HepG2 (cell line): ENCODE measurements around the gene SPAG4.

Experiments used
- HDAC6 ChIP-seq: fragments of 200-600 bp; sonication (generic); IDR thresholded peaks from 2 replicates; pipeline ENCODE4 v1.7.0; 2017; ENCODE audit warnings: mild to moderate bottlenecking, antibody characterized with exemption, low read length, low read depth
- HMG20A ChIP-seq: IDR thresholded peaks from 2 replicates; pipeline ENCODE4 v1.6.1; 2016; ENCODE audit warnings: borderline replicate concordance
- POLR2A ChIP-seq, 2 experiments: IDR thresholded peaks; 2 replicates each; pipeline ENCODE4 v1.6.1; 2011; ENCODE audit warnings: low read depth in 2 of 2, low read length in 2 of 2, mild to moderate bottlenecking in 1 of 2, moderate library complexity in 1 of 2; ENCODE audit not compliant: insufficient read depth in 1 of 2
- RELA ChIP-seq: sonication (generic); formaldehyde crosslinking; IDR thresholded peaks from 2 replicates; pipeline ENCODE4 v1.4.0; 2020; ENCODE audit warnings: missing genetic modification reagents
- RXRB ChIP-seq: IDR thresholded peaks from 2 replicates; pipeline ENCODE4 v1.6.1; 2016; ENCODE audit warnings: borderline replicate concordance, missing genetic modification reagents, missing compliant biosample characterization
- TF ChIP-seq, protein P1 (sequence below): sonication (generic); formaldehyde crosslinking; conservative IDR thresholded peaks from 2 replicates; pipeline ENCODE4 v1.4.0; 2020; ENCODE audit warnings: missing genetic modification reagents

DNA sequence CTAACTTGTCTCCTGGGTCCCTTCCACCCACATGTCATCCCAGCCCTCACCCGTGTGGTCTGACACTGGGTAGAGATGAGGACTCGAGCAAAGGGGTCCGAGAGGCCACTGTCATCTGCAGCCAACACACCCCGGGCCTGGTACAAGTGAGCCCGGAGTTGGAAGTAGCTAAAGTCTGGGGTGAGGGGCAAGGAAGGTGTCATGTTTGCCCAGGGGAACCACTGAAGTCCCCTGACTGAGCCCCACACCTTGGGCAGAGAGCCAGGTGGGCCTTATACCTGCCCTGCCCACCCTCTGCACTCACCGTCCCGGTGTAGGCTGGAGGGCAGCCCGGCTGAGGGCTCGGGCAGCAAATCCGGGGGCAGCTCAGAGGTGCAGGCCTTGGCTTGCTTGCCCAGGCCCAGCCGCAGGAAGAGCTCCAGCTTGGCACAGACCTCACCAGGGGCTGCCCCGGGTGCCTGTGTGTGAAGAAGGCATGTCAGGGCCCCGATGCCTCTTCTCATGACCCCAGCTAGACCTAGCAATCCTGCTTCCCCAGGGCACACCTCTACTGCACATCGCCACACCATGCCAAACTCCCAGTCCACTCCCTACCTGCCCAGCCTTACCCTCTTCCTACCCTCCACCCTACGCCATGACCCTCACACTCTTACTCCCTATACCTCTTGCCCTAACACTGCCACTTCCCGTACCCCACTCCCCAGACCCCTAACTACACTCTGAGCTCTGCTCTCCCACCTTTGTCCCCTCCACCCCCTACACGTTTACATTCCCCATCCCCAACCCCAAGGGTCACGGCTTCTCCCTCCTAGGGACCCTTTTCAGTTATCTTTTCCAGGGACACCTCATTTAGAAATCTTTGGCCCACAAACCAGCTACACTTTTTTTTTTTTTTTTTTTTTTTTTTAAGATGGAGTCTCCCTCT, 31.7 kb upstream of the SPAG4 start:
- TF ChIP-seq HMG20A, result no peak
- TF ChIP-seq POLR2A (IDR thresholded peaks at IDR 0.05; ENCODE audit: insufficient read depth in 1 of 2, low read depth in 2 of 2, low read length in 2 of 2), result no peak
- TF ChIP-seq RXRB (CRISPR knock-in tag), result no peak
- TF ChIP-seq RELA (CRISPR knock-in tag), result no peak
- TF ChIP-seq, protein P1, sequence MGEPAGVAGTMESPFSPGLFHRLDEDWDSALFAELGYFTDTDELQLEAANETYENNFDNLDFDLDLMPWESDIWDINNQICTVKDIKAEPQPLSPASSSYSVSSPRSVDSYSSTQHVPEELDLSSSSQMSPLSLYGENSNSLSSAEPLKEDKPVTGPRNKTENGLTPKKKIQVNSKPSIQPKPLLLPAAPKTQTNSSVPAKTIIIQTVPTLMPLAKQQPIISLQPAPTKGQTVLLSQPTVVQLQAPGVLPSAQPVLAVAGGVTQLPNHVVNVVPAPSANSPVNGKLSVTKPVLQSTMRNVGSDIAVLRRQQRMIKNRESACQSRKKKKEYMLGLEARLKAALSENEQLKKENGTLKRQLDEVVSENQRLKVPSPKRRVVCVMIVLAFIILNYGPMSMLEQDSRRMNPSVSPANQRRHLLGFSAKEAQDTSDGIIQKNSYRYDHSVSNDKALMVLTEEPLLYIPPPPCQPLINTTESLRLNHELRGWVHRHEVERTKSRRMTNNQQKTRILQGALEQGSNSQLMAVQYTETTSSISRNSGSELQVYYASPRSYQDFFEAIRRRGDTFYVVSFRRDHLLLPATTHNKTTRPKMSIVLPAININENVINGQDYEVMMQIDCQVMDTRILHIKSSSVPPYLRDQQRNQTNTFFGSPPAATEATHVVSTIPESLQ, result no peak
- TF ChIP-seq HDAC6, result no peak
